ENCODE measurements around the gene DAB1. TPM values are rescaled to one million over a fixed set of nuclear protein-coding genes. Genes with fewer than 3 reads are reported as not detected.

DAB1 gene
- total RNA-seq, 2 experiments from 2014 or later: 0.52 to 0.61 TPM

- no peaks in the 10 kb centered on the region for H3K36me3 Mint-ChIP-seq (ENCODE audit: low read depth)
- no peaks in the 10 kb centered on the region for H3K4me1 Mint-ChIP-seq (ENCODE audit: low read depth)
- no peaks in the 10 kb centered on the region for H3K4me1 ChIP-seq (ENCODE audit: insufficient read depth, low read length)
- H3K27ac ChIP-seq (ENCODE audit: low read depth in 1 of 2, low read length in 2 of 2): no peak overlapping the region
- H3K36me3 ChIP-seq (ENCODE audit: insufficient read depth, low read length): no peaks in the 10 kb centered on the region
- DNase-seq (no peak), ATAC-seq (ENCODE audit: poor library complexity) (no peak)
- no peaks in the 10 kb centered on the region for H3K9me3 Mint-ChIP-seq
- intact Hi-C loops (cut with DNase I, micrococcal nuclease): no loop called here
- ChIA-PET POLR2A (no interaction called here), CTCF (no interaction called here)
- no peak overlapping the region for H3K27ac Mint-ChIP-seq
- H3K27me3 ChIP-seq (ENCODE audit: control insufficient read depth in 1 of 2, insufficient read depth in 2 of 2, low read length in 2 of 2): no peaks in the 10 kb centered on the region
- no peak for TF ChIP-seq CTCF (IDR thresholded peaks at IDR 0.05)
- H3K27me3 Mint-ChIP-seq: peaks cover 8% of the 10 kb centered on the region
- no peaks in the 10 kb centered on the region for H3K9me3 ChIP-seq (ENCODE audit: control insufficient read depth in 1 of 2, insufficient read depth in 1 of 2, low read length in 2 of 2)
- H3K4me3 ChIP-seq (ENCODE audit: low read length): no peak overlapping the region
- no peak overlapping the region for H3K4me3 Mint-ChIP-seq
Observed at GRCh38 chr1:56957931-56958330, 465.9 kb downstream of the DAB1 start.

- no peak for TF ChIP-seq CTCF (IDR thresholded peaks at IDR 0.05)
- Mint-ChIP-seq H3K4me1 (ENCODE audit: low read depth) (no peaks in the 10 kb centered on the region), H3K27me3 (peaks cover 8% of the 10 kb centered on the region), H3K9me3 (peaks cover 2% of the 10 kb centered on the region), H3K36me3 (ENCODE audit: low read depth) (no peaks in the 10 kb centered on the region), H3K4me3 (no peak overlapping the region), H3K27ac (no peak overlapping the region)
- Histone ChIP-seq H3K27me3 (ENCODE audit: control insufficient read depth in 1 of 2, insufficient read depth in 2 of 2, low read length in 2 of 2) (no peaks in the 10 kb centered on the region), H3K4me3 (ENCODE audit: low read length) (no peak overlapping the region), H3K36me3 (ENCODE audit: insufficient read depth, low read length) (no peaks in the 10 kb centered on the region), H3K27ac (ENCODE audit: low read depth in 1 of 2, low read length in 2 of 2) (no peak overlapping the region), H3K9me3 (ENCODE audit: control insufficient read depth in 1 of 2, insufficient read depth in 1 of 2, low read length in 2 of 2) (no peaks in the 10 kb centered on the region), H3K4me1 (ENCODE audit: insufficient read depth, low read length) (no peaks in the 10 kb centered on the region)
- ChIA-PET POLR2A (no interaction called here), CTCF (no interaction called here)
- DNase-seq (no peak), ATAC-seq (ENCODE audit: poor library complexity) (no peak)
- intact Hi-C loops (cut with DNase I, micrococcal nuclease): no loop called here
Observed at GRCh38 chr1:56954664-56955063, 469.2 kb downstream of the DAB1 start.

- intact Hi-C loops (cut with DNase I, micrococcal nuclease): no loop called here
- Mint-ChIP-seq H3K4me1 (ENCODE audit: low read depth) (no peaks in the 10 kb centered on the region), H3K27ac (no peak overlapping the region), H3K9me3 (peaks cover 2% of the 10 kb centered on the region), H3K27me3 (peaks cover 8% of the 10 kb centered on the region), H3K36me3 (ENCODE audit: low read depth) (no peaks in the 10 kb centered on the region), H3K4me3 (no peak overlapping the region)
- CTCF ChIA-PET: no interaction called here
- Histone ChIP-seq H3K4me3 (ENCODE audit: low read length) (no peak overlapping the region), H3K9me3 (ENCODE audit: control insufficient read depth in 1 of 2, insufficient read depth in 1 of 2, low read length in 2 of 2) (no peaks in the 10 kb centered on the region), H3K27me3 (ENCODE audit: control insufficient read depth in 1 of 2, insufficient read depth in 2 of 2, low read length in 2 of 2) (no peaks in the 10 kb centered on the region), H3K4me1 (ENCODE audit: insufficient read depth, low read length) (no peaks in the 10 kb centered on the region), H3K27ac (ENCODE audit: low read depth in 1 of 2, low read length in 2 of 2) (no peak overlapping the region), H3K36me3 (ENCODE audit: insufficient read depth, low read length) (no peaks in the 10 kb centered on the region)
- POLR2A ChIA-PET: no interaction called here
- no peak for ATAC-seq (ENCODE audit: poor library complexity)
- no peak for DNase-seq
- no peak for TF ChIP-seq CTCF (IDR thresholded peaks at IDR 0.05)
Observed at GRCh38 chr1:56953386-56953785, 470.5 kb downstream of the DAB1 start.

Measured in CD4-positive, alpha-beta T cell (primary cell).